Mucosa of descending colon (tissue), 3 donors: ENCODE data around the gene HOOK1. TPM values are rescaled to one million over a fixed set of nuclear protein-coding genes. Genes with fewer than 3 reads are reported as not detected.

Experiments used
- ATAC-seq: fragments of 200-7000 bp; cut with Tn5 transposase; one replicate; pipeline ENCODE4 v1.9.1; 2020; ENCODE audit warnings: mild to moderate bottlenecking, moderate library complexity
- DNase-seq, 3 donors: peaks; one replicate each; pipeline ENCODE4 v3.0.0-alpha.2; 2020
- H3K36me3 ChIP-seq: fragments of 200-600 bp; one replicate; pipeline ENCODE4 v1.8.0; 2021; ENCODE audit warnings: low read depth, mild to moderate bottlenecking
- H3K4me1 ChIP-seq: fragments of 200-600 bp; one replicate; pipeline ENCODE4 v1.8.0; 2021; ENCODE audit warnings: low read depth, mild to moderate bottlenecking
- H3K4me3 ChIP-seq: fragments of 200-600 bp; one replicate; pipeline ENCODE4 v1.8.0; 2021; ENCODE audit warnings: mild to moderate bottlenecking
- H3K9me3 ChIP-seq: fragments of 200-600 bp; one replicate; pipeline ENCODE4 v1.8.0; 2021; ENCODE audit warnings: mild to moderate bottlenecking
- CTCF ChIP-seq: fragments of 200-600 bp; IDR thresholded peaks from one replicate; pipeline ENCODE4 v1.8.0; 2022; ENCODE audit warnings: antibody characterized with exemption, mild to moderate bottlenecking
- intact Hi-C, 2 donors: fragments of 100-400 bp; cut with DNase I in 1 of 2; cut with micrococcal nuclease in 1 of 2; formaldehyde crosslinking; loops; one replicate each; pipeline versions ENCODE4 v1.11.0 to v1.11.1; 2022; cut with DNase I, micrococcal nuclease
- total RNA-seq, 3 donors: library from RNA; stranded (reverse); fragmentation: NEBNext Ultra II Directional in 2 of 3; extraction: Animal tissue kit (Norgen Biotek cat#: 25700) in 2 of 3; gene quantifications; one replicate each; pipeline versions ENCODE4 v1.2.1 to v1.2.4, GENCODE V29; 2021 to 2023
- donor health status: DM: no; HTN: no; CAD: no; lungs with moderate emphysema.
- donor health status: DM: no; HTN: no; CAD: no.
- donor health status: DM: no; HTN: yes; CAD: no.

HOOK1 gene
- total RNA-seq, 3 donors from 2014 or later, result 26.9 to 58.6 (median 55.9) TPM

- DNase-seq (peak in 1 of 3 donors; percentile 14), ATAC-seq (no peak)
- Histone ChIP-seq H3K4me3 (no peak overlapping the region), H3K36me3 (no peaks in the 10 kb centered on the region), H3K9me3 (no peaks in the 10 kb centered on the region), H3K4me1 (no peaks in the 10 kb centered on the region)
- no peak for TF ChIP-seq CTCF
- intact Hi-C loops, result no loop called here
These were observed 34.8 kb upstream of the HOOK1 start for GRCh38 chr1:59779949-59780348.

DNA sequence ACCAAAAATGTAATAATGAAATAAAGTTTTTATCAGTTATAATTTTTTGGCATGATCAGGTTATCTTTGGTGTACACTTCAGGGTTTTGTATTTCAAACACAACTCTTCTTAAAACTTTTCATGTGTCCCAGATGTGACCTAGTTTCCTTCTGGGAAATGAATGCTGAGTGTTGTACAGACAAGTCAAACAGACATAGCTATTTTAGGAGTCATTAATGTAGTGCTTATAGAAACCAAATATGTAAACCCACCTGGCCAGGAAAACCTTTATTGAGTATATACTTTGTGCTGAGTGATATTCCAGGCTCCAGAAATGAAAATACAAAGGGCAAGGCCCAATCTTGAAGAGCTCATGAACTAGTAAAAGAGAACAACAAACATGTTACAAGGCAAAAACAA lies 25.9 kb upstream of the HOOK1 start:
- Histone ChIP-seq H3K9me3 (peaks cover 3% of the 10 kb centered on the region), H3K4me1 (no peaks in the 10 kb centered on the region), H3K36me3 (no peaks in the 10 kb centered on the region), H3K4me3 (no peak overlapping the region)
- no peak for TF ChIP-seq CTCF
- ATAC-seq (no peak), DNase-seq (no peak)
- intact Hi-C loops, result no loop called here

DNA sequence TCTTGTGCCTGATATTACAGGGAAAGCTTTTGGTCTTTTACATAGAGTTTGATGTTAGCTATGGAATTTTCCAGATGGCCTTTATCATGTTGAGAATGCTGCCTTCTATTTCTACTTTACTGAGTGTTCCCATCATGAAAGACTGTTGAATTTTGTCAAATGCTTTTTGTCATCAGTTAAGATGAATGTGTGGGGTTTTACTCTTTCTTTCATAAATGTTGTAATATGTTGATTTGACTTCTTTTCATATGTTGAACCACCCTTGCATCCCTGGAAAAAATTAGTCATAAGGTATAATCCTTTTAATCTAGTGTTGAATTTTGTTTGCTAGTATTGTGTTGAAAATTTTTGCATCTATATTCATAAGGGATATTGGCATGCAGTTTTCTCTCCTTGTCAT lies 16.1 kb upstream of the HOOK1 start:
- ATAC-seq (no peak), DNase-seq (no peak)
- intact Hi-C loops, result no loop called here
- H3K36me3 ChIP-seq, result no peaks in the 10 kb centered on the region
- H3K4me3 ChIP-seq, result no peak overlapping the region
- TF ChIP-seq CTCF, result no peak
- no peaks in the 10 kb centered on the region for H3K9me3 ChIP-seq
- H3K4me1 ChIP-seq, result no peaks in the 10 kb centered on the region

DNA sequence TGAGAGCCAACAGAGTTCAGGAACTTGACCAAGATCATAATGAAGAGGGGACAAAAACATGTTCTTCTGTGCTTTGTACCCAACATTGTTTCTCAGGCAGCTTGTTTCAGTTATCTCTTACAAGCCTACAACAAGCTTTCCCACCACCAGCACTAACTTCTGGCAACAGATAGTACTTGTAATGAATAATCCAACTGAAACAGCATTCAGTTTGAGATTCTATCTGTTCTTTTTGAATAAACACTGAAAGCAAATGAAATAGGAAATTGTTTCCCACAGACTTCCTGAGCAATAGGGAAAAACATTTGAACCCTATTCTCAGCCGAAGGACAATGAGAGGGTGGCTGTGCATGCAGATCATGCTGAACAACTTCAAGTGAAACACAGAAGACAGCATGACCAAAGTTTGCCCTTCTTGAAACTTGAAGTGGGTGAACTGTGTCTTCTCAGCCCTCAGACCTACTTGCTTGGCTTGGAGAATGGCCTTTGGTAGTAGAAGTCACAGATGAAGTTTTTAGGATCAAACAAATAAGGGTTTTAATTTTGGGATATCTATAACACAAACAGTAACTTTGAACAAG lies 11.2 kb upstream of the HOOK1 start:
- no peaks in the 10 kb centered on the region for H3K36me3 ChIP-seq
- no peak overlapping the region for H3K4me3 ChIP-seq
- DNase-seq, result no peak
- no peaks in the 10 kb centered on the region for H3K9me3 ChIP-seq
- intact Hi-C loops, result no loop called here
- ATAC-seq, result no peak
- no peaks in the 10 kb centered on the region for H3K4me1 ChIP-seq
- TF ChIP-seq CTCF, result no peak

- Histone ChIP-seq H3K36me3 (no peaks in the 10 kb centered on the region), H3K4me3 (no peak overlapping the region), H3K4me1 (no peaks in the 10 kb centered on the region), H3K9me3 (no peaks in the 10 kb centered on the region)
- no peak for ATAC-seq
- DNase-seq, result no peak
- TF ChIP-seq CTCF, result no peak
- intact Hi-C loops, result no loop called here
These were observed 10.4 kb upstream of the HOOK1 start for GRCh38 chr1:59804301-59804700.

GRCh38 chr1:59805554-59805953 lies 9.2 kb upstream of the HOOK1 start:
- no peak for TF ChIP-seq CTCF
- no peaks in the 10 kb centered on the region for H3K4me1 ChIP-seq
- H3K36me3 ChIP-seq, result no peaks in the 10 kb centered on the region
- H3K4me3 ChIP-seq, result no peak overlapping the region
- no peaks in the 10 kb centered on the region for H3K9me3 ChIP-seq
- intact Hi-C loops, result no loop called here
- DNase-seq (no peak), ATAC-seq (no peak)
